Esophagus squamous epithelium (tissue), 4 donors: ENCODE results near the gene ZBTB17.

ENCODE experiments used
- CTCF ChIP-seq, 6 experiments: fragments of 450-650 bp in 4 of 6; fragments of 200-600 bp in 2 of 6; sonication (generic) in 2 of 6; IDR thresholded peaks; one replicate each; pipeline ENCODE4 v1.5.1; 2016 to 2019; ENCODE audit warnings: antibody characterized with exemption in 6 of 6, mild to moderate bottlenecking in 4 of 6, moderate library complexity in 4 of 6
- POLR2A ChIP-seq, 4 donors: fragments of 450-650 bp; IDR thresholded peaks; one replicate each; pipeline ENCODE4 v1.6.1; 2017; ENCODE audit warnings: antibody characterized with exemption in 4 of 4, mild to moderate bottlenecking in 4 of 4, moderate library complexity in 3 of 4

- TF ChIP-seq CTCF (IDR thresholded peaks at IDR 0.05), result no peak
- no peak for TF ChIP-seq POLR2A (IDR thresholded peaks at IDR 0.05)
Observed at GRCh38 chr1:15991427-15992186, 15.7 kb upstream of the ZBTB17 start.
